OCI-LY1 (cell line): ENCODE measurements around the gene PAGR1.
"Not testable (repeated sequence)": the region's sequence is repeated elsewhere in the genome, so short reads cannot be mapped to it uniquely, and the experiment has no call there.

Source experiments
- H2AFZ ChIP-seq: fragments of 200-600 bp; sonication (generic), shearing (Covaris generic); 2 replicates; pipeline ENCODE4 v1.6.0; 2014; ENCODE audit warnings: antibody characterized with exemption, mild to moderate bottlenecking, low read length
- H3F3A ChIP-seq: fragments of 200-600 bp; sonication (generic), shearing (Covaris generic); 2 replicates; pipeline ENCODE4 v1.6.0; 2014; ENCODE audit warnings: mild to moderate bottlenecking, antibody characterized with exemption, low read length, moderate library complexity; ENCODE audit not compliant: insufficient read depth
- H3K27ac ChIP-seq: fragments of 200-600 bp; sonication (generic); 2 replicates; pipeline ENCODE4 v1.5.1; 2014; ENCODE audit warnings: low read length, mixed run types, mild to moderate bottlenecking, low read depth; ENCODE audit not compliant: poor library complexity, severe bottlenecking
- H3K27me3 ChIP-seq: fragments of 200-600 bp; sonication (generic); 2 replicates; pipeline ENCODE4 v1.6.0; 2014; ENCODE audit warnings: antibody characterized with exemption, mild to moderate bottlenecking, low read length, moderate library complexity; ENCODE audit not compliant: insufficient read depth
- H3K36me3 ChIP-seq: fragments of 200-600 bp; sonication (generic); 2 replicates; pipeline ENCODE4 v1.6.1; 2014; ENCODE audit warnings: mild to moderate bottlenecking, antibody characterized with exemption, low read length, moderate library complexity, mixed read lengths; ENCODE audit not compliant: insufficient read depth
- H3K4me1 ChIP-seq: fragments of 200-600 bp; sonication (generic); 2 replicates; pipeline ENCODE4 v1.5.1; 2014; ENCODE audit warnings: mild to moderate bottlenecking, low read length, moderate library complexity; ENCODE audit not compliant: insufficient read depth, severe bottlenecking
- H3K4me2 ChIP-seq: fragments of 200-600 bp; sonication (generic), shearing (Covaris generic); 2 replicates; pipeline ENCODE4 v1.6.1; 2014; ENCODE audit warnings: low read length
- H3K4me3 ChIP-seq: fragments of 200-600 bp; sonication (generic); 2 replicates; pipeline ENCODE4 v1.5.1; 2014; ENCODE audit warnings: low read length, low read depth, mild to moderate bottlenecking, mixed read lengths; ENCODE audit not compliant: poor library complexity, severe bottlenecking
- H3K79me2 ChIP-seq: fragments of 200-600 bp; shearing (Covaris generic); 2 replicates; pipeline ENCODE4 v1.6.1; 2016; ENCODE audit warnings: mixed run types, low read length, mixed read lengths; ENCODE audit not compliant: insufficient read depth
- H3K9ac ChIP-seq: fragments of 200-600 bp; sonication (generic), shearing (Covaris generic); 2 replicates; pipeline ENCODE4 v1.6.1; 2014; ENCODE audit warnings: mild to moderate bottlenecking, low read length, mixed read lengths
- H3K9me2 ChIP-seq: fragments of 200-600 bp; sonication (generic), shearing (Covaris generic); 2 replicates; pipeline ENCODE4 v1.6.1; 2014; ENCODE audit warnings: low read depth, mild to moderate bottlenecking, low read length, mixed read lengths
- H3K9me3 ChIP-seq: fragments of 200-600 bp; shearing (Covaris generic); 2 replicates; pipeline ENCODE4 v1.6.1; 2014; ENCODE audit warnings: low read length, mixed read lengths
- H4K20me1 ChIP-seq: fragments of 200-600 bp; sonication (generic), shearing (Covaris generic); 2 replicates; pipeline ENCODE4 v1.6.0; 2016; ENCODE audit warnings: mild to moderate bottlenecking, low read length; ENCODE audit not compliant: insufficient read depth
- CTCF ChIP-seq: fragments of 200-600 bp; sonication (generic), shearing (Covaris generic); IDR thresholded peaks from 2 replicates; pipeline ENCODE4 v1.5.1; 2017; ENCODE audit warnings: mild to moderate bottlenecking, antibody characterized with exemption, low read length, moderate library complexity, mixed read lengths
- EZH2 ChIP-seq: fragments of 200-600 bp; sonication (generic), shearing (Covaris generic); IDR thresholded peaks from 2 replicates; pipeline ENCODE4 v1.8.0; 2017; ENCODE audit warnings: borderline replicate concordance, mixed run types, mild to moderate bottlenecking, antibody characterized with exemption, low read length, moderate library complexity, mixed read lengths

PAGR1 gene

DNA sequence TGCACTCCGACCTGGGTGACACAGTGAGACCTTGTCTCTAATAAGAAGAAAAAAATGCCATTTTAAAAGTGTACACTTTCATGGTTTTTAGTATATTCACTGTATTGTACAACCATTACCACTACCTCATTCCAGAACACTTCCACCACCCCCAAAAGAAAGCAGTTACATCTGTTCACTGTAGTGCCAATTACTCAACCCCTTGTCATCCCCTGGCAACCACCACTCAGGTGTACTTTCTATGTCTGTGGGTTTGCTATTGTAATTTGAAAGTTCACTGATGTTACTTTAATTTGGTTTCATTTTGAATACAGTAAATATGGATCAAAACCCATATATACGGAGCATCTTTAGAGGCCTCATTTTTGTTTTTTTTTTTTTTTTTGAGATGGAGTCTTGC lies 31.8 kb upstream of the PAGR1 start:
- peaks cover 11% of the 10 kb centered on the region for H3K4me1 ChIP-seq
- H3K9ac ChIP-seq = no peak overlapping the region
- no peak overlapping the region for H3K4me2 ChIP-seq
- H3K9me3 ChIP-seq = no peaks in the 10 kb centered on the region
- no peaks in the 10 kb centered on the region for H4K20me1 ChIP-seq
- no peak for TF ChIP-seq EZH2
- no peak for TF ChIP-seq CTCF
- H2AFZ ChIP-seq = no peak overlapping the region
- no peaks in the 10 kb centered on the region for H3K36me3 ChIP-seq
- no peaks in the 10 kb centered on the region for H3K9me2 ChIP-seq
- no peaks in the 10 kb centered on the region for H3K79me2 ChIP-seq
- no peak overlapping the region for H3K27ac ChIP-seq
- H3F3A ChIP-seq = no peaks in the 10 kb centered on the region
- no peak overlapping the region for H3K4me3 ChIP-seq
- 0 out of 2 replicates have a peak, but pooled peaks cover 11% of the 10 kb centered on the region for H3K27me3 ChIP-seq

DNA sequence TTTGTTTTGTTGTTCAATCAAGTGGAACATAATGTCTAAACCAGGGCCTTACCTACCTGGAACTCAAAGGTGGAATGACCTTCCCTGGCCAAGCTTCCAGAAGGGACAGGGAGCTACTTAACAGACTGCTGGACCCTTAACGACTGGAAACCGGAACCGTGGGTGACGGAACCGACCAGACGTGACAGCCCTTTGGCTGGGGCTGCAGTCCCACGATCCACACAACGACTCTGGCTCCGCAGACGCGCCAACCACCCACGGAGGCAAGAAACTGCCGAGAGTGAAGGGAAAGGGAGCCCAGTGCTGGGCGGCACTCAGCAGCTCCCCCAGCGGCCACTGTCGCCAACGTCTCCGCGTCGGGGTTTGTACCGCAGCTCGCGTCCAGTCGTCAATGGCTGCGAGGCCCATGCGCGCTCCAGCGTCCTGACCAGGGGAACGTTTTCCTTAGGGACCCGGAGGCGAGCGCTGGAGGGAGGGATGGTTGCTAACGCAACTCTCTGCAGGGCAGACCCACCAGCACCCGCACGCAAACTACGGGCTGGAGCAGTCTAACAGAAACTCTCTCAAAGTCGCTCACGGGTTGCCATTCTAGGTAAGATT lies 31.0 kb upstream of the PAGR1 start:
- peak overlapping the region; percentile 46; the same call in 1 of the 2 replicates for H3K9ac ChIP-seq
- no peaks in the 10 kb centered on the region for H3K9me2 ChIP-seq
- 0 out of 2 replicates have a peak, but pooled peaks cover 11% of the 10 kb centered on the region for H3K27me3 ChIP-seq
- H4K20me1 ChIP-seq = no peaks in the 10 kb centered on the region
- no peaks in the 10 kb centered on the region for H3K36me3 ChIP-seq
- H3K4me3 ChIP-seq = peak overlapping the region; percentile 53
- H3K4me2 ChIP-seq = peak overlapping the region; percentile 80
- H3K4me1 ChIP-seq = peaks cover 18% of the 10 kb centered on the region
- H3F3A ChIP-seq = no peaks in the 10 kb centered on the region
- TF ChIP-seq EZH2 (no peak), CTCF (peak; percentile 86)
- H3K79me2 ChIP-seq = no peaks in the 10 kb centered on the region
- H3K27ac ChIP-seq = no peak overlapping the region
- H2AFZ ChIP-seq = 0 out of 2 replicates have a peak overlapping the region, but pooled peaks have one; percentile 27
- no peaks in the 10 kb centered on the region for H3K9me3 ChIP-seq

DNA sequence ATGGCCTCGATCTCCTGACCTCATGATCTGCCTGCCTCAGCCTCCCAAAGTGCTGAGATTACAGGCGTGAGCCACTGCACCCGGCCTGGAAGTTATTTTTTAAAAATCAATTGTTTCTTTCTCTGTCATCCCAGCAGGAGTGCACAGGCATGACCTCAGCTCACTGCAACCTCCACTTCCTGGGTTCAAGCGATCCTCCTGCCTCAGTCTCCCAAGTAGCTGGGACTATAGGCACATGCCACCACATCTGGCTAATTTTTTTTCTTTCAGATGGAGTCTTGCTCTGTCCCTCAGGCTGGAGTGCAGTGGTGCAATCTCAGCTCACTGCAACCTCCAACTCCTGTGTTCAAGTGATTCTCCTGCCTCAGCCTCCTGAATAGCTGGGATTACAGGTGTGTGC lies 28.8 kb upstream of the PAGR1 start:
- not testable (repeated sequence) for H3K9ac ChIP-seq, H3K27ac ChIP-seq, H3K27me3 ChIP-seq, H4K20me1 ChIP-seq, H3K36me3 ChIP-seq, H2AFZ ChIP-seq, H3K4me3 ChIP-seq, H3K4me2 ChIP-seq, H3K9me3 ChIP-seq, H3F3A ChIP-seq, H3K9me2 ChIP-seq
- Histone ChIP-seq H3K4me1 (peaks cover 28% of the 10 kb centered on the region), H3K79me2 (peaks cover 14% of the 10 kb centered on the region)

DNA sequence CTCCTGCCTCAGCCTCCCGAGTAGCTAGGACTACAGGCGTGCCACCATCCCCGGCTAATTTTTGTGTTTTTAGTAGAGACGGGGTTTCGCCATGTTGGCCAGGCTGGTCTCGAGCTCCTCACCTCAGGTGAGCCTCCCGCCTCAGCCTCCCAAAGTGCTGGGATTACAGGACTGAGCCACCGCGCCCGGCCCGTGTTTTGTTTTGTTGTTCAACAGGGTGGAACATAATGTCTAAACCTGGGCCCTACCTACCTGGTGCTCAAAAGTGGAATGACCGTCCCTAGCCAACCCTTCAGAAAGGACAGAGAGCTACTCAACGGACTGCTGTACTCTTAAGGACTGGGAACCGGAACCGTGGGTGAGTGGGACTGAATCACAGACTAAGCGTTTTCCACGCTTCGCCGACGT lies 26.2 kb upstream of the PAGR1 start:
- Histone ChIP-seq H3K27ac (peak overlapping the region; percentile 68), H3K4me3 (peak overlapping the region; percentile 97), H3K9ac (peak overlapping the region; percentile 85), H3K9me3 (no peaks in the 10 kb centered on the region), H3K79me2 (peaks cover 41% of the 10 kb centered on the region), H3F3A (no peaks in the 10 kb centered on the region), H4K20me1 (no peaks in the 10 kb centered on the region), H3K4me1 (peaks cover 45% of the 10 kb centered on the region), H3K36me3 (peaks cover 31% of the 10 kb centered on the region), H3K4me2 (peak overlapping the region; percentile 84), H2AFZ (no peak overlapping the region), H3K27me3 (no peaks in the 10 kb centered on the region), H3K9me2 (no peaks in the 10 kb centered on the region)
- TF ChIP-seq EZH2 = no peak
- TF ChIP-seq CTCF = no peak
